A549 (cell line): Measurements from ENCODE around the gene KCNJ11.

Source experiments
- CBX2 ChIP-seq: fragments of 200-600 bp; sonication (generic); IDR thresholded peaks from 2 replicates; pipeline ENCODE4 v1.6.1; 2016; ENCODE audit warnings: low read depth, mild to moderate bottlenecking, borderline replicate concordance
- CTCF ChIP-seq: fragments of >200 bp; sonication (Bioruptor Twin); formaldehyde crosslinking; IDR thresholded peaks from 3 replicates; pipeline ENCODE4 v1.5.1; 2016
- POLR2A ChIP-seq: IDR thresholded peaks from 2 replicates; pipeline ENCODE4 v1.6.1; 2012; ENCODE audit warnings: mild to moderate bottlenecking, low read length
- RAD21 ChIP-seq, 2 experiments: fragments of >200 bp in 1 of 2; sonication (Bioruptor Twin) in 1 of 2; formaldehyde crosslinking in 1 of 2; IDR thresholded peaks in 1 of 2; conservative IDR thresholded peaks in 1 of 2; 2 replicates in 1 of 2; 3 replicates in 1 of 2; pipeline ENCODE4 v1.6.1; 2012 to 2018; ENCODE audit warnings: inconsistent platforms in 1 of 2
- REST ChIP-seq: fragments of 200-600 bp; sonication (generic); IDR thresholded peaks from 2 replicates; pipeline ENCODE4 v1.6.1; 2016; ENCODE audit warnings: antibody characterized with exemption, mild to moderate bottlenecking, moderate library complexity

- TF ChIP-seq CTCF, result no peak
- no peak for TF ChIP-seq POLR2A
- no peak for TF ChIP-seq REST
- TF ChIP-seq CBX2, result no peak
- TF ChIP-seq RAD21 (conservative IDR thresholded peaks at IDR 0.05 in 1 of 2, IDR thresholded peaks at IDR 0.05 in 1 of 2), result no peak
Observed at GRCh38 chr11:17407575-17407974, 19.1 kb upstream of the KCNJ11 start.
